LHCN-M2 (cell line): ENCODE data around the gene NACA2. TPM values are rescaled to one million over a fixed set of nuclear protein-coding genes. Genes with fewer than 3 reads are reported as not detected.
"Not testable (repeated sequence)": the region's sequence is repeated elsewhere in the genome, so short reads cannot be mapped to it uniquely, and the experiment has no call there.

Experiments used
- DNase-seq: peaks from one replicate; pipeline ENCODE4 v3.0.0-alpha.2; 2012; ENCODE audit warnings: low read depth
- polyA plus RNA-seq: library from polyadenylated mRNA; unstranded; fragments of >200 nt; gene quantifications from one replicate; pipeline ENCODE4 v1.2.1, GENCODE V29; 2012; ENCODE audit warnings: missing spikeins
- total RNA-seq: library from RNA; depleted of rRNA; stranded (reverse); fragments of >200 nt; gene quantifications from 2 replicates; pipeline ENCODE4 v1.2.3, GENCODE V29; 2014; rRNA removed

The NACA2 gene
- total RNA-seq = not detected in 2 replicates
- polyA plus RNA-seq = 0.61 TPM

DNA sequence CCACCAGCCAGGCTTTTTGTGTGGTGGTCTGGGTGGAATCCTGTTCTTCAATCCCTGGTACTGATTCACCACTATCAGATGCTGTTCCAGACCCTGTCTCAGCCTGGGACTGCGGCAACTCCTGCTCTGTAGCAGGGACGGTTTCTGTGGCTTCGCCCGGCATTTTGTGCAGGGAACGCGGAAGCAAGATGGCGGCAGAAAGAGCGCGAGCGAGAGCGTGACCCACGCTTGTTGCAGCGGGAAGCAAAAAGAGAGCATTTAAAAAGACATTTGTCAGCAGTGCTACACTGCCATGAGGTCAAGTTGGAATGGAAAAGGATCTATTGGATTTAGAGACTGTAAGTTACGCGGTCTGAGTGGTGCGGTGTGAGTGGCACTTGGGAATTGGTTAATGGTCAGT, at the start of gene NACA2:
Gene NACA2 (minus strand): TSS at position 202 of the 400 bp plus-strand sequence. CDS start 39 bp downstream, at position 163.
- no peak for DNase-seq

DNA sequence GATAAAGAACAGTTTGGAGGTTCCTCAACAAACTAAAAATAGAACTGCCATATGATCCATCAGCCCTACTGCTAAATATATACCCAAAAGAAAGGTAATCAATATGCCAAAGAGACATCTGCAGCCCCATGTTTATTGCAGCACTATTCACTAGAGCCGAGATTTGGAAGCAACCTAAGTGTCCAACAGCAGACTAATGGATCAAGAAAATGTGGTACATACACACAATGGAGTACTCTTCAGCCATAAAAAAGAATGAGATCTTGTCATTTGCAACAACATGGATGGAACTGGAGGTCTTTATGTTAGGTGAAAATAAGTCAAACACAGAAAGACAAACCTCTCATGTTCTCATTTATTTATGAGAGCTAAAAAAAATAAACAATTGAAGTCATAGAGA, 48.8 kb upstream of the NACA2 start:
- DNase-seq = no peak

DNA sequence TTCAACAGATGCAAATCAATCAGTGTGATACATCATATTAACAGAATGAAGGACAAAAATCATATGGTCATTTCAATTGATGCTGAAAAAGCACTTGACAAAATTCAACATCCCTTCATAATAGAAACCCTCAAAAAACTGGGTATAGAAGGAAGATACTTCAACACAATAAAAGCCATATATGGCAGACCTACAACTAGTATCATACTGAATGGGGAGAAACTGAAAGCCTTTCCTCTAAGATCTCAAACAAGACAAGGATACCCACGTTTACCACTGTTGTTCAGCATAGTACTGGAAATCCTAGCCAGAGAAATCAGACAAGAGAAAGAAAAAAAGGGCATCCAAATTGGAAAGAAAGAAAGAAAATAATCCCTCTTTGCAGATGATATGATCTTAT, 47.1 kb upstream of the NACA2 start:
- no peak for DNase-seq

DNA sequence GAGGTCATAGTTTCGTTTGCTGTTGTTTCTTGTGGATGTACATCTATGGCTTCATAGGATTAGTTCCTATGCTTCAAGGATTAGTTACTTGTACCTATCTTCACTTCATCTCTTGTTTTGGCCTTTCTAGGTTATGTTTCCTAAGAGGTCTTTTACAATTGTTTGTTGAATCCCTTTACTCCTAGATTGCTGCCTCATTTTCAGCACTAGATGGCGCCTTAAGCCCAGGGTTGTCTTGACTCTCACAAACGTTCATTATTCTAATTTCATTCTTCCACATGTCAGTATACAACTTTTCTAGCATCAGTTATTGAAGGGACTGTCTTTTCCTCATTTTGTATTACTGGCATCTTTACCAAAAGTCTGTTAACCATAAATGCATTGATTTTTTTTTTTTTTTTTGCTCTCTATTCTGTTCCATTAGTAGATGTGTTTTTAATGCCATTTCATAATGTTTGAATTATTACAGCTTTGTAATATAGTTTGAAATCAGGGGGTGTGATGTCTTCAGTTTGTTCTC, 45.0 kb upstream of the NACA2 start:
- DNase-seq = peak; percentile 59

DNA sequence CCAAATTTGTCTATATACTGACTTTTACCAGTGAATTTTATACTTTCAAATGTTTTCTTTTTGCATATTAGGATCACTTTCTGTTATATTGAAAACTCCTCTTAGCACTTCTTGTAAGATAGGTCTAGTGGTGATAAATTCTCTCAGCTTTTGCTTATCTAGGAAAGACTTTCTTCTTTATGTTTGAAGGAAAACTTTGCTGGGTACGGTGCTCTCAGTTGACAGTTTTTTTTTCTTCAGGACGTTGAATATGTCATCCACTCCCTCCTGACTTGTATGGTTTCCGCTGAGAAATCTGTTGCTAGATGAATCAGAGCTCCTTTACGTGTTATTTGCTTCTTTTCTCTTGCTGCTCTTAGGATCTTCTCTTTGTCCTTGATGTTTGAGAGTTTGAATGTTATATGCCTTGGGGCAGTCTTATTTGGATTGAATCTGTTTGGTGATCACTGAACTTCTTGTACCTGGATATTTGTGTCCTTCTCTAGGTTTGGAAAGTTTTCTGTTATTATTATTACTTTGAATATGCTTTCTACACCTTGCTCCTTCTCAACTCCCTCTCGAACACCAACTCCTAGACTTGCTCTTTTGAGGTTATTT, 44.0 kb upstream of the NACA2 start:
- DNase-seq = no peak

DNA sequence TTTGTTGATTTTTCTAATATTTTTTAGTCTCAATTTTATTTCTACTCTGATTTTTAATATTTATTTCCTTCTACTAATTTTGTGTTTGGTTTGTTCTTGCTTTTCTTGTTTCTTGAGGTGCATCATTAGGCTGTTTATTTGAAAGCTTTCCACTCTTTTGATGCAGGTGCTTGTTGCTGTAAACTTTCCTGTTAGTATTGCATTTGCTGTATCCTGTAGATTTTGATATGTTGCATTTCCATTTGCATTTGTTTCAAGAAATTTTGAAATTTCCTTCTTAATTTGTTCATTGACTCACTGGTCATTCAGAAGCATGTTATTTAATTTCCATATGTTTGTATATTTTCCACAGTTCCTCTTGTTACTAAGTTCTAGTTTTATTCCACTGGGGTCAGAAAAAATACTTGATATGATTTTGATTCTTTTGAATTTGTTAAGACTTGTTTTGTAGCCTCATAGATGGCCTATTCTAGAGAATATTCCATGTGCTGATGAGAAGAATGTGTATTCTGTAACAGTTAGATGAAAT, 43.1 kb upstream of the NACA2 start:
- no peak for DNase-seq

DNA sequence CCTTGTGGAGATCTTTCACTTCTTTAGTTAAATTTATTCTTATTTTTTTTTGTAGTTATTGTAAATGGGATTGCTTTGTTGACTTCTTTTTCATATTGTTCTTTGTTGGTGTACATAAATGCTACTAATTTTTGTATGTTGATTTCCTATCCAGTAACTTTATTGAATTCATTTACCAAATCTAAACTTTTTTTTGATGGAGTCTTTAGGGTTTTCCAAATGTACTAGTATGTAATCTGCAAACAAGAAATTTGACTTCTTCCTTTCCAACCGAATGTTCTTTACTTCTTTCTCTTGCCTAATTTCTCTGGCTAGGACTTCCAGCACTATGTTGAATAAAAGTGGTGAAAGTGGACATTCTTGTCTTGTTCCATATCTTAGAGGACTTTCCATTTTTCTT, 41.8 kb upstream of the NACA2 start:
- DNase-seq = no peak

DNA sequence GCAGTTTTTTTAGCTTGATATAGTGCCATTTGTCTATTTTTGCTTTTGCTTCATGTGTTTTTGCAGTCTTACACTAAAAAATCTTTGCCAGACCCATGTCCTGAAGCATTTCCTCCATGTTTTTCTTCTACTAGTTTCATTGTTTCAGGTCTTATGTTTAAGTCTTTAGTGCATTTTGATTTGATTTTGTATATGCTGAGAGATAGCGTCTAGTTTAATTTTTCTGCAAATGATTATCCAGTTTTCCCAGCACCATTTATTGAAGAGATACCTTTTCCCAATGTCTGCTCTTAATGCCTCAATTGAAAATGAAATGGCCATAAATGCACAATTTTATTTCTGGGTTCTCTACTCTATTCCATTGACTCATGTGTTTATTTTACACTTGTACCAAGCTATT, 40.8 kb upstream of the NACA2 start:
- no peak for DNase-seq

DNA sequence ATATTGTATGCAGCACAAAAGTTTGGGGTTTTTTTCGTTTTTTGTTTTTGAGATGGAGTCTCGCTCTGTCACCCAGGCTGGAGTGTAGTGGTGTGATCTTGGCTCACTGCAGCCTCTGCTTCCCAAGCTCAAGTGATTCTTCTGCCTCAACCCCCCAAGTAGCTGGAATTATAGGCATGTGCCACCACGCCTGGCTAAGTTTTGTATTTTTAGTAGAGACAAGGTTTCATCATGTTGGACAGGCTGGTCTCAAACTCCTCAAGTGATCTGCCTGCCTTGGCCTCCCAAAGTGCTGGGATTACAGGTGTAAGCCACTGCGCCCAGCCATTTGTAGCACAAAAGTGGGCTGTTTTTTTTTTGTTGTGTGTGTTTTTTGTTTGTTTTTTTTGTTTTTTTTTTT, 37.1 kb upstream of the NACA2 start:
- not testable (repeated sequence) for DNase-seq

DNA sequence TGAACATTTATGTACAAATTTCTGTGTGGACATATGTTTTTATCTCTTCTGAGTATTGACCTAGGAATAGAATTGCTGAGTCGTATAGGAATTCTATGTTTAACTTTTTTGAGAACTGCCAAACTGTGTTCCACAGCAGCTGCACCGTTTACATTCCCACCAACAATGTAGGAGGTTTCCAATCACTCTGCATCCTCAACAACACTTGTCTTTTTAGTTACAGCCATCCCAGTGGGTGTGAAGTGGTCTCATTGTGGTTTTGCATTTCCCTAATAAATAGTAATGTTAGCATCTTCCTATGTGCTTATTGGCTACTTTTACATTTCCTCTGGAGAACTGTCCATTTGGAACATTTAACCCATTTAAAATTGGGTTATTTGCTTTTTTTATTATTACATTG, 36.6 kb upstream of the NACA2 start:
- DNase-seq = no peak

DNA sequence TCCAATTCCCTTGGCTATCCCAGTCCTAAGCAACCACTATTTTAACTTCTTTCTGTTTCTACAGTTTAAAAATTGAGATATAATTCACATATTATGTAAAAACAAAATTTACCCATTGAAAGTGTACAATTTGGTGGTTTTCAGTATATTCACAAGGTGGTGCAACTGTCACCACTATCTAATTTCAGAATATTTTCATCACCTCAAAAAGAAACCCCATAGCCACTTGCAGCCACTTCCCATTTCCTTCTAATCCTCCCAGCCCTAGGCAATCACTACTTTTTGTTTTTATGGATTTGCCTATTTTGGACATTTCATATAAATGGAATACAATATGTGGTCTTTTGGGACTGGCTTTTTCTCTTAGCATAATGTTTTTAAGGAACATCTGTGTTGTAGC, 36.1 kb upstream of the NACA2 start:
- no peak for DNase-seq

DNA sequence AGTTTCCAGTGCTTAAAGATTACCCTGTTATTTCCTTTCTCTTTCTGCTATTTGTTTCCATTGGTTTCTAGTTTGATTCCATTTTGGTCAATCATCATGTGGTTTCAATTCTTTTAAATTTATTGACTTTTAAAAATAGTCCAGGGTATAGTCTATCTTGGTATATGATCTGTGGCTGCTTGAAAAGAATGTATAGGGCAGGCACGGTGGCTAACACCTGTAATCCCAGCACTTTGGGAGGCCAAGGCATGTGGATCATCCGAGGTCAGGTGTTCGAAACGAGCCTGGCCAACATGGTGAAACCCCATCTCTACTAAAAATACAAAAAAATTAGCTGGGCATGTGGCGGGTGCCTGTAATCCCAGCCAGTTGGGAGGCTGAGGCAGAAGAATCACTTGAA, 34.5 kb upstream of the NACA2 start:
- DNase-seq = no peak

DNA sequence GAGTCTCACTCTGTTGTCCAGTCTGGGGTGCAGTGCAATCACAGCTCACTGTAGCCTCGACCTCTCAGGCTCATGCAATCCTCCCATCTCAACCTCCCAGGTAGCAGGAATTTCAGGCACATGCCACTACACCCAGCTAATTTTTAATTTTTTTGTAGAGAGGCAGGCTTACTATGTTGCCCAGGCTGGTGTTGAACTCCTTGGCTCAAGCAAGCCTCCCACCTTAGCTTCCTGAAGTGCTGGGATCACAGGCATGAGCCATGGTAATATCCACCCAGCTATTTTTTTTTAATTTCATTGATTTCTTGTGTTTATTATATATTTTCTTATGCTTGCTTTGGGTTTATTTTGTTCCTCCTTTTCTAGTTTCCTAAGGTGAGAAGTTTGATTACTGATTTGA, 33.9 kb upstream of the NACA2 start:
- no peak for DNase-seq

DNA sequence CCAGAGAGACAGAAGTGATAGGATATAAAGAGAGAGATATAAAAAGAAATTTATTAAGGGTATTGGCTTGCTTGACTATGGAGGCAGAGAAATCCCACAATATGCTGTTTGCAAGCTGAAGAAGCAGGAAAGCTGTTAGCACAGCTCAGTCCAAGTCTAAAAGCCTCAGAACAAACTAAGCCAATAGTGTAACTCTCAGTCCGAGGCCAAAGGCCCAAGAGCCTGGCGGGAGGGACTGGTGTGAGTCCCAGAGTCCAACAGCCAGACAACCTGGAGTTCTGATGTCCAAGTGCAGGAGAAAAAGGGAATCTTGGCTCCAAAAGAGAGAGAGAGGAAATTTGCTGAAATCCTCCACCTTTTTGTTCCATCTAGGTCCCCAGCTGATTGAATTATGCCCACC, 30.3 kb upstream of the NACA2 start:
- DNase-seq = no peak

DNA sequence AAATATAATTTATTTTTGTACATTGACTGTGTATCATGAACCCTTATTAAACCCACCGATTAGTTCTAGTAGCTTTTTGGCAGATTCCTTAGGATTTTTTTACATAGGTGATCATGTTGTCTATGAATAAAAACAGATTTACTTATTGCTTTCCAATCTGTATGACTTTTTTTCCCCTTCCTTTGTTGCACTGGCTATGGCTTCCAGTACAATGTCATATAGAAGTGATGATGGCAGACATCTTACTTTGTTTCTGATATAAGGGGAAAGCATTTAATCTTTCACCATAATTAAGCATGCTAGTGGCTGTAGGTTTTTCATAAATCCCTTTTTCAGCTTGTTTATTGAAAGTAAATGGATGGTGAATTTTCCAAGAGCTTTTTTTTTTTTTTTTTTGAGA, 28.9 kb upstream of the NACA2 start:
- DNase-seq = no peak

DNA sequence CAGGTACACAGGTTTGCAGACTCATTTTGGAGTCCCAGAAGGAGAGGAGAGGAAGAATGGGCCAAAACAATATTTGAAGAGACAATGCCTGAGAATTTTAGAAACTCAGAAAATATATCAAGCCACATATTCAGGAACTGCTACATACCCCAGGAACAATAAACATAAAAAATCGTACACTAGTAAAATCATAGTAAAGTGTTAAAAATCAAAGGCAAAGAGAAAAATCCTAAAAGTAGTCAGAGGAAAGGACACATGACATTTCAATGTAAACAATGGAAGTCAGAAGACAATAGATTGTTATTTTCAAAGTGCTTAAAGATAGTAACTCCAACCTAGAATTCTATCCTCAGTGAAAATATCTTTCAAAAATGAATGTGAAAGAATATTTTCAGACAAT, 28.5 kb upstream of the NACA2 start:
- DNase-seq = peak; percentile 14

DNA sequence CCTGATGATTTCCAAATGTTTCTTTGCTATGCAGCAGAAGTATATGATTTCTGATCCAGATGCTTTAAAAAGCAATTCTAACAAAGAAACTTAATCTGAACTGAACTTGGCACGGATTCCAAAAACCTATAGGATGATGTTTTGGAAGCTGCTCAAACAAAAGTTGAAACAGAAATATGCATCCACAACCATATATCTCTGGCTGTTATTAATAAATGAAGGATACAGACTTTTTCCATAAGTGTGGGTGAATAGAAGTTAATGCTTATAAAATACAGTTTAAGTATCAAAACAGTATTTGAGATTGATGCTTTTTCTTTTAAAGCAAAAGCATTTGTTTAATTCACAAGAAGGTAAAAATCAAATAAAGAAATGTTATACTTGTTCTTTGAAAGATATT, 27.9 kb upstream of the NACA2 start:
- DNase-seq = no peak

DNA sequence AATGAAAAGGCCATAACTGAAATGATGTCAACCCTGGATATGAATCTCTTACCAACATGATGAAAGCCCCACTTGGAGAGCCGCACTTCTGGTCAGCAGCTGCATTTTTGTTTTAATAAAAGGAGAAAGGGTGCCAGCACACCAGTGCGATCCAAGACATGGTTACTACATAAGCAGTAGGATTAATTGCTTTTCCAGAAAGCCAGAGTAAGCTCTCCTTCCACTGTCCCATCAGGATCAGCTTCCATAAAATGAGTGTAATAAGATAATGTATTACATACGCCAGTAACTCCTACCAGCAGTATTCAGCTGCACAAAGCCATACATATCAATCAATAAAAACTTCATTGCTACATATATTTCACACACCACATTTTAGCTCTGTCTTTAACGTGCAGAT, 26.3 kb upstream of the NACA2 start:
- DNase-seq = no peak

DNA sequence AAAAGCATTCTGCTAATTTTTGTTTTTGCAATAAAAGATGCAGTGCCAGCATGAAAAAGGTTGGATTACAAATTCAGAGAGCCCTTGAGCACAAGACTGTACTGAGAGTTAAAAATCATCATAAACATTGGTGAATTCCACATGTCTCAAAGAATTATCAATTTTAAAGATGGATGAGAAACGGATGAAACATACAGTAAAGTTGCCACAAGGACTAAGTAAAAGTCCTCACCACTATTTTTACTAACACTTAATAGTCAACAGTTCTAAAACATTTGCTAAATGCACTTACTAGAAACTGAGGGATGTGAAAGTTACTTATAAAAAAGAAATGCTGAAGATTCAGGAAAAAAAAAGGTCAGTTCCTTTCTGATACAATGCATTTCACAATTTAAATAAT, 25.8 kb upstream of the NACA2 start:
- DNase-seq = no peak

DNA sequence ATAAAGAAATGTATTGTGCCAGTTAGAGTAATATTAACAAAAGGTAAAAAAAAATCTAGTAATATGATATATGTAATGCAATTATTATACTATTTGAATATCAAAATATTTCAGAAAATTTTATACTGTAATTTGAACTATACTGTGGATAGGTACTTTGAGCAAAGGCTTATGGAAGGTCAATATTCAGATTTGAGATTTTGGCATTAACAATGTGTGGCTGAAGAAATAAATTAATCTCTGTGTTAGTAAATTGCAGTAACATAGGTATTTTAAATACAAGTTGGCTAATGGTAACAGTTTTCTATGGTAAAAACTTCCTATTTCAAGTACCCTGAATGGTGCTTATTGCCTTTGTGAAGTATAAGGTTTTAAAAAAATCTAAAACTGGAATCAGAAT, 23.2 kb upstream of the NACA2 start:
- no peak for DNase-seq

DNA sequence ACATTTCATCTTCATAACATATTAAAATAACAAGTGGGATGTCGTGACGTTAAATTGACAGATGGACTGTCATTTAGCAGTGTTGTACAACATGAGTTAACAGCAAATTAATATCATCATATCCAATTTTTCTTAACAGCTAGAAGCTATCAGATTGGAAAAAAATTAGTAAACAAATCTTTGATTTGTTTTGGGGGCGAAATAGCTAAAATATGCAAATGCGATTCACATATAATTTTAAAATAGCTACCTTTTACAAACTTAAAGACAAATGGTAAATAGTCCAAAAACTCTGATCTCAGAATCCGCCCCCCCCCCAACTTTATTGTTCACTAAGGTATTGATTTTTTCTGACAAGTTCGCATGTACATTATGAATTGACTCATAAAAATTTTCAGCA, 20.3 kb upstream of the NACA2 start:
- DNase-seq = no peak

DNA sequence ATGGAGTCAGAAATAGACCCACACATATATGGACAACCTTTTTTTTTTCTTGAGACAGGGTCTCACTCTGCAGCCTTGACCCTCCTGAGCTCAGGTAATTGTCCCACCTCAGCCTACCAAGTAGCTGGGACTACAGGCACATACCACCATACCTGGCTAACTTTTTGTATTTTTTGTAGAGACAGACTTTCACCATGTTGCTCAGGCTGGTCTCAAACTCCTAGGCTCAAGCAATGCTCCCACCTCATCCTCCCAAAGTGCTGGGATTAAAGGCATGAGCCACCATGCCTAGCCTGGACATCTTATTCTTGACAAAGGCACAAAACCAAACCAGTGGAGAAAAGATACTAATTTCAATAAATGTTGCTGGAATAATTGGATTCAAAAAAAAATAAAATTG, 14.7 kb upstream of the NACA2 start:
- no peak for DNase-seq

DNA sequence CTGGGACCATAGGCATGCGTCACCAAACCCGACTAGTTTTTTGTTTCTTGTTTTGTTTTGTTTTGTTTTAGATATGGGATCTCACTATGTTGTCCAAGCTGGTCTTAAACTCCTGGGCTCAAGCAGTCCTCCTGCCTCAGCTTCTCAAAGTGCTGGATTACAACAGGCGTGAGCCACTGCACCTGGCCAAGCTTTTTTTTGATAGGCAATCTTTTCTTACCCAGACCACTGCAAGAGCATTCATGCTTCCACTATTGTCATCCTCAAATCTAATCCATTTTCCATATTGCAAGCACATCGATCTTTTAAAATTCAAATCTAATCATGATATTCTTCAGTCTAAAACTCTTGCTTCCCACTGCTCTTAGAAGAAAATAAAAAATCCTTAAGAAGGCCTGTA, 10.3 kb upstream of the NACA2 start:
- no peak for DNase-seq

DNA sequence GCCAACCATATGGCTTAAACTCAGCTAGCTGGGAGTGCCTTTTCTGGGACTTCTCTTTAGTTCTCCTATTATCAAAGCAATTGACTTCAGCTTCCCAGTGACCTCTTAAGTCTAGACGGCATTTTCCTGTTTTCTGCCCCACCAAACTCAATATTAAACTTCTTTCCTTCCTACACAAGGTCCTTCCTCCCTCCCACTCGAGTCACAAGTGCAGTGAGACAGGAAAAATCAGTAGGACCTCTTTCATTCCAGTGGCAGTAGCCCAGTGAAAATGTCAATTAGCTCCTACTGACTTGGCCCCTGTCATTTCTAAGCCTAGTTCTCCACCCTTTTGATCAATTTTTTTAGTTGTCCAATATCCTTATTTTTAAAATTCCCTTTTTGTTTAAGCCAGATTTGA, 9.6 kb upstream of the NACA2 start:
- no peak for DNase-seq
